Panc1 (cell line): ENCODE data around the gene PRM3. TPM values are rescaled to one million over a fixed set of nuclear protein-coding genes. Genes with fewer than 3 reads are reported as not detected.

Experiments used
- ATAC-seq: fragments of 200-7000 bp; cut with Tn5 transposase; 2 replicates; pipeline ENCODE4 v1.9.1; 2020; ENCODE audit warnings: mild to moderate bottlenecking, moderate library complexity
- BruUV-seq: library from RNA; stranded (reverse); fragments of 400-500 nt; replicated peaks from 2 replicates; lab custom pipeline; 2021; lab: Mats Ljungman, UMichigan
- CTCF ChIA-PET: fragments of 300-600 bp; sonication (Branson Sonifier 250); formaldehyde crosslinking; loops from one replicate; lab custom pipeline; 2022; ENCODE audit warnings: antibody characterized with exemption; lab: Charles Lee
- POLR2A ChIA-PET: fragments of 300-600 bp; sonication (Branson Sonifier 250); formaldehyde crosslinking; loops from one replicate; lab custom pipeline; 2022; ENCODE audit warnings: antibody characterized with exemption; lab: Charles Lee
- DNase-seq: peaks from one replicate; pipeline ENCODE4 v3.0.0-alpha.2; 2010; ENCODE audit warnings: low read depth, low spot score
- H3K27ac ChIP-seq: 2 replicates; pipeline ENCODE4 v1.5.1; 2011; ENCODE audit warnings: mild to moderate bottlenecking, low read length, inconsistent platforms
- H3K27me3 ChIP-seq: fragments of 200-500 bp; sonication (Bioruptor generic); 2 replicates; pipeline ENCODE4 v1.6.0; 2014; ENCODE audit warnings: low read length, inconsistent platforms; ENCODE audit not compliant: control insufficient read depth, insufficient read depth
- H3K36me3 ChIP-seq: fragments of 200-500 bp; sonication (Bioruptor generic); 2 replicates; pipeline ENCODE4 v1.5.1; 2014; ENCODE audit warnings: inconsistent platforms, mild to moderate bottlenecking, low read length, moderate library complexity; ENCODE audit not compliant: control insufficient read depth, insufficient read depth
- H3K4me1 ChIP-seq: 2 replicates; pipeline ENCODE4 v1.5.1; 2011; ENCODE audit warnings: inconsistent platforms, mild to moderate bottlenecking, low read length, moderate library complexity; ENCODE audit not compliant: control insufficient read depth, insufficient read depth
- H3K4me3 ChIP-seq, 2 experiments: 2 replicates each; pipeline ENCODE4 v1.5.1; 2011 to 2012; ENCODE audit warnings: low read depth in 2 of 2, low read length in 2 of 2, mild to moderate bottlenecking in 2 of 2, inconsistent platforms in 1 of 2, moderate library complexity in 1 of 2
- H3K9me3 ChIP-seq: fragments of 200-500 bp; sonication (Bioruptor generic); 2 replicates; pipeline ENCODE4 v1.5.1; 2014; ENCODE audit warnings: low read depth, mild to moderate bottlenecking, inconsistent platforms, low read length, moderate library complexity; ENCODE audit not compliant: control insufficient read depth, insufficient read depth
- CTCF ChIP-seq: fragments of 450-650 bp; IDR thresholded peaks from 2 replicates; pipeline ENCODE4 v1.5.1; 2017; ENCODE audit warnings: mild to moderate bottlenecking
- POLR2AphosphoS5 ChIP-seq: IDR thresholded peaks from 2 replicates; pipeline ENCODE4 v1.6.1; 2012; ENCODE audit warnings: mild to moderate bottlenecking, low read depth, low read length, moderate library complexity
- REST ChIP-seq, 2 experiments: IDR thresholded peaks; 2 replicates each; pipeline ENCODE4 v1.6.1; 2011 to 2012; ENCODE audit warnings: low read depth in 2 of 2, control low read depth in 1 of 2, low read length in 1 of 2, mild to moderate bottlenecking in 1 of 2, moderate library complexity in 1 of 2; ENCODE audit not compliant: insufficient read depth in 1 of 2
- SIN3A ChIP-seq: IDR thresholded peaks from 2 replicates; pipeline ENCODE4 v1.6.1; 2012; ENCODE audit warnings: low read depth, mild to moderate bottlenecking, low read length, moderate library complexity, borderline replicate concordance; ENCODE audit not compliant: insufficient read depth
- TCF7L2 ChIP-seq: IDR thresholded peaks from 2 replicates; pipeline ENCODE4 v1.6.1; 2011; ENCODE audit warnings: mild to moderate bottlenecking, low read depth, low read length, inconsistent platforms
- in situ Hi-C: cut with HindIII; loops from 2 replicates; pipeline ENCODE4 v1.10.0; 2016; ENCODE audit warnings: low sequenced_read_pairs, low pct_unique_long_range_greater_than_20kb
- intact Hi-C: fragments of 100-400 bp; cut with micrococcal nuclease; formaldehyde crosslinking; loops from one replicate; pipeline ENCODE4 v1.10.0; 2022; ENCODE audit not compliant: unreplicated experiment
- total RNA-seq: library from RNA; stranded (reverse); gene quantifications from one replicate; pipeline ENCODE4 v1.2.1, GENCODE V29; 2021; ENCODE audit not compliant: unreplicated experiment

The PRM3 gene
- total RNA-seq, 1 experiment from 2014 or later, result not detected

- Histone ChIP-seq H3K4me3 (no peak overlapping the region), H3K9me3 (no peaks in the 10 kb centered on the region), H3K27me3 (no peaks in the 10 kb centered on the region), H3K27ac (no peak overlapping the region), H3K4me1 (no peaks in the 10 kb centered on the region), H3K36me3 (no peaks in the 10 kb centered on the region)
- TF ChIP-seq SIN3A (no peak), CTCF (no peak), REST (IDR thresholded peaks at IDR 0.05; ENCODE audit: insufficient read depth in 1 of 2, low read depth in 2 of 2, low read length in 1 of 2) (no peak), POLR2AphosphoS5 (no peak), TCF7L2 (no peak)
- ChIA-PET POLR2A (no interaction called here), CTCF (no interaction called here)
- intact Hi-C loops (no loop called here), in situ Hi-C loops (no loop called here)
- no peak for ATAC-seq
- no TSS peak for BruUV-seq
- DNase-seq, result no peak
Measured at GRCh38 chr16:11289202-11289601, 15.8 kb upstream of the PRM3 start.

- ATAC-seq (no peak), DNase-seq (no peak)
- TF ChIP-seq REST (IDR thresholded peaks at IDR 0.05; ENCODE audit: insufficient read depth in 1 of 2, low read depth in 2 of 2, low read length in 1 of 2) (peak in 1 of 2 experiments; percentile 58; a peak in 1 of 4 replicates), TCF7L2 (no peak), CTCF (no peak)
- no peaks in the 10 kb centered on the region for H3K27me3 ChIP-seq
- no peaks in the 10 kb centered on the region for H3K9me3 ChIP-seq
- in situ Hi-C loops (no loop called here), intact Hi-C loops (no loop called here)
- BruUV-seq, result no TSS peak
- H3K4me3 ChIP-seq, result no peak overlapping the region
- no peaks in the 10 kb centered on the region for H3K4me1 ChIP-seq
- ChIA-PET CTCF (interaction anchor here (0.7 kb wide), 1 partner anchor 87 kb away, joined by 4 read pairs; no protein-coding TSS in a partner anchor), POLR2A (no interaction called here)
- H3K27ac ChIP-seq, result no peak overlapping the region
- H3K36me3 ChIP-seq, result no peaks in the 10 kb centered on the region
Measured at GRCh38 chr16:11285842-11286241, 12.4 kb upstream of the PRM3 start.
